ENCODE data around the gene TREX2.

- TF ChIP-seq, protein P1, sequence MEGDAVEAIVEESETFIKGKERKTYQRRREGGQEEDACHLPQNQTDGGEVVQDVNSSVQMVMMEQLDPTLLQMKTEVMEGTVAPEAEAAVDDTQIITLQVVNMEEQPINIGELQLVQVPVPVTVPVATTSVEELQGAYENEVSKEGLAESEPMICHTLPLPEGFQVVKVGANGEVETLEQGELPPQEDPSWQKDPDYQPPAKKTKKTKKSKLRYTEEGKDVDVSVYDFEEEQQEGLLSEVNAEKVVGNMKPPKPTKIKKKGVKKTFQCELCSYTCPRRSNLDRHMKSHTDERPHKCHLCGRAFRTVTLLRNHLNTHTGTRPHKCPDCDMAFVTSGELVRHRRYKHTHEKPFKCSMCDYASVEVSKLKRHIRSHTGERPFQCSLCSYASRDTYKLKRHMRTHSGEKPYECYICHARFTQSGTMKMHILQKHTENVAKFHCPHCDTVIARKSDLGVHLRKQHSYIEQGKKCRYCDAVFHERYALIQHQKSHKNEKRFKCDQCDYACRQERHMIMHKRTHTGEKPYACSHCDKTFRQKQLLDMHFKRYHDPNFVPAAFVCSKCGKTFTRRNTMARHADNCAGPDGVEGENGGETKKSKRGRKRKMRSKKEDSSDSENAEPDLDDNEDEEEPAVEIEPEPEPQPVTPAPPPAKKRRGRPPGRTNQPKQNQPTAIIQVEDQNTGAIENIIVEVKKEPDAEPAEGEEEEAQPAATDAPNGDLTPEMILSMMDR (IDR thresholded peaks at IDR 0.05 in 2 of 3, conservative IDR thresholded peaks at IDR 0.05 in 1 of 3; ENCODE audit: borderline replicate concordance in 1 of 3, insufficient read depth in 1 of 3, low read depth in 2 of 3, low read length in 2 of 3): no peak
- TF ChIP-seq EZH2 (IDR thresholded peaks at IDR 0.05): no peak
- TF ChIP-seq EGR1 (IDR thresholded peaks at IDR 0.05; ENCODE audit: low read depth): no peak
- TF ChIP-seq ZNF274 (IDR thresholded peaks at IDR 0.05; ENCODE audit: low read depth, low read length): no peak
- TF ChIP-seq CEBPB (IDR thresholded peaks at IDR 0.05; ENCODE audit: low read depth): no peak
- no peak for TF ChIP-seq RAD21 (IDR thresholded peaks at IDR 0.05; ENCODE audit: low read depth)
- no peak for TF ChIP-seq EZH2phosphoT487 (IDR thresholded peaks at IDR 0.05; ENCODE audit: borderline replicate concordance)
- TF ChIP-seq YY1 (IDR thresholded peaks at IDR 0.05; ENCODE audit: extremely low read depth, insufficient replicate concordance, low read depth, low read length): no peak
- no peak for TF ChIP-seq POLR2A (IDR thresholded peaks at IDR 0.05; ENCODE audit: borderline replicate concordance, extremely low read depth, insufficient read depth, insufficient read length)
Measured at GRCh38 chrX:153477901-153478300, 32.0 kb upstream of the TREX2 start.
